ENCODE measurements around the gene CFAP58.

CFAP58 gene

GRCh38 chr10:104334965-104335650 is 18.5 kb upstream of the CFAP58 start:
- no peak for DNase-seq (ENCODE audit: low spot score)

GRCh38 chr10:104336821-104337467 is 16.7 kb upstream of the CFAP58 start:
- DNase-seq (ENCODE audit: low spot score) = no peak

- DNase-seq (ENCODE audit: low spot score) = no peak
These were observed 16.1 kb upstream of the CFAP58 start for GRCh38 chr10:104337521-104337984.

- DNase-seq (ENCODE audit: low spot score) = peak; percentile 75
These were observed 15.5 kb upstream of the CFAP58 start, which contains the start of gene ITPRIP for GRCh38 chr10:104337985-104338735. TSS of gene ITPRIP (minus strand) at chr10:104338465. CDS start at chr10:104316051, 22,414 bp downstream.

- no peak for DNase-seq (ENCODE audit: low spot score)
These were observed 14.0 kb upstream of the CFAP58 start for GRCh38 chr10:104339469-104340110.

GRCh38 chr10:104340111-104340526 is 13.5 kb upstream of the CFAP58 start:
- DNase-seq (ENCODE audit: low spot score) = no peak

GRCh38 chr10:104340641-104341040 is 13.0 kb upstream of the CFAP58 start:
- DNase-seq (ENCODE audit: low spot score) = no peak

GRCh38 chr10:104342941-104343411 is 10.7 kb upstream of the CFAP58 start:
- DNase-seq (ENCODE audit: low spot score) = no peak

GRCh38 chr10:104344219-104344618 is 9.4 kb upstream of the CFAP58 start:
- no peak for DNase-seq (ENCODE audit: low spot score)

- DNase-seq (ENCODE audit: low spot score) = no peak
These were observed 8.1 kb upstream of the CFAP58 start for GRCh38 chr10:104345515-104345914.

GRCh38 chr10:104345941-104346340 is 7.7 kb upstream of the CFAP58 start:
- no peak for DNase-seq (ENCODE audit: low spot score)

GRCh38 chr10:104347295-104348045 is 6.2 kb upstream of the CFAP58 start:
- DNase-seq (ENCODE audit: low spot score) = no peak

- no peak for DNase-seq (ENCODE audit: low spot score)
These were observed 5.0 kb upstream of the CFAP58 start for GRCh38 chr10:104348601-104349000.

GRCh38 chr10:104349623-104350126 is 4.0 kb upstream of the CFAP58 start:
- DNase-seq (ENCODE audit: low spot score) = no peak

GRCh38 chr10:104350127-104350635 is 3.5 kb upstream of the CFAP58 start:
- no peak for DNase-seq (ENCODE audit: low spot score)

- no peak for DNase-seq (ENCODE audit: low spot score)
These were observed 2.5 kb upstream of the CFAP58 start for GRCh38 chr10:104351061-104351702.

GRCh38 chr10:104351919-104352318 is 1.7 kb upstream of the CFAP58 start:
- no peak for DNase-seq (ENCODE audit: low spot score)

- no peak for DNase-seq (ENCODE audit: low spot score)
These were observed 6.2 kb downstream of the CFAP58 start for GRCh38 chr10:104359811-104360210.

GRCh38 chr10:104367904-104368303 is 14.3 kb downstream of the CFAP58 start:
- DNase-seq (ENCODE audit: low spot score) = no peak

- DNase-seq (ENCODE audit: low spot score) = no peak
These were observed 14.7 kb downstream of the CFAP58 start for GRCh38 chr10:104368381-104368780.
